Muscle of back (tissue), 11 donors: Measurements from ENCODE around the gene CAMTA1. TPM values are rescaled to one million over a fixed set of nuclear protein-coding genes. Genes with fewer than 3 reads are reported as not detected.
A peak's percentile ranks its signal among the peaks of the same experiment; 100 is the strongest.
"Not testable (repeated sequence)": the region's sequence is repeated elsewhere in the genome, so short reads cannot be mapped to it uniquely, and the experiment has no call there.

Source experiments
- DNase-seq, 3 donors: peaks; one replicate each; pipeline versions ENCODE4 v3.0.0 to v3.0.0-alpha.2; 2013
- polyA plus RNA-seq, 10 donors: library from polyadenylated mRNA; unstranded; fragments of 120-200 nt; gene quantifications; one replicate each; pipeline ENCODE4 v1.2.1, GENCODE V29; 2013; ENCODE audit not compliant: insufficient read length in 10 of 10

The CAMTA1 gene
- polyA plus RNA-seq, 10 donors: 36.4 to 49.7 (median 44.0) TPM

DNA sequence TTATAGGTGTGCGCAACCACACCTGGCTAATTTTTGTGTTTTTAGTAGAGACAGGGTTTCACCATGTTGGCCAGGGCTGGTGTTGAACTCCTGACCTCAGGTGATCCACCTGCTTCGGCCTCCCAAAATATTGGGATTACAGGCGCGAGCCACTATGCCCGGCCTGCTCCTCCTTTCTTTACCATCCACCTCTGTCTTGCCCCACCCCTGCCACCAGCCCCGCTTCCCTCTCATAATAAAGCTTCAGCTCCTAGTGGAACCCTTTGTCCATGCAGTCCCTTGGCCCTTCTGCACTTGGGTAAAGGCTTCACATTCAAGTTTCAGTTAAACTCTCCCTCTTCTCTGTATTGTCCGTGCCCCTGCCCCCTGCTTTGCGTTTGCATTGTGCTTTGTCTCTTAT is 120.1 kb downstream of the CAMTA1 start:
- DNase-seq: no peak

DNA sequence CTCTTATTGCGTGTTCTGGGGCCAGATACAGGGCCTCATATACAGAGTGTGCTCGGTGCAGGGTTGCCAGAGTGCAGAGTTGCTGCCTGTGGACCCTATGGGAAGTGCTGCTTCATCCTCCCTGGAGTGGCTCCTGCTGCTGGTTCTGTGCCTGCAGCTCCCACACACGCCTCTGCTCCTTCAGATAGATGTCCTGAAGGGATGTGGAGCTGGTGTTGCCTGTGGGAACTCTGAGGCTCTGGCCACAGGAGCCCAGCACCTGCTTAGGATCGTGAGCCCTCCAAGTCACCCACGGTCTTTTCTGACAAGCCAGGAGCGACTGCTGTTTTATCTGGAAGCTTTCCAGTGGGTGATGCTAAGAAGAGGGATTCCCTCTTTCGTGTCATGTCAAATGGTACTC is 120.5 kb downstream of the CAMTA1 start:
- DNase-seq: no peak

DNA sequence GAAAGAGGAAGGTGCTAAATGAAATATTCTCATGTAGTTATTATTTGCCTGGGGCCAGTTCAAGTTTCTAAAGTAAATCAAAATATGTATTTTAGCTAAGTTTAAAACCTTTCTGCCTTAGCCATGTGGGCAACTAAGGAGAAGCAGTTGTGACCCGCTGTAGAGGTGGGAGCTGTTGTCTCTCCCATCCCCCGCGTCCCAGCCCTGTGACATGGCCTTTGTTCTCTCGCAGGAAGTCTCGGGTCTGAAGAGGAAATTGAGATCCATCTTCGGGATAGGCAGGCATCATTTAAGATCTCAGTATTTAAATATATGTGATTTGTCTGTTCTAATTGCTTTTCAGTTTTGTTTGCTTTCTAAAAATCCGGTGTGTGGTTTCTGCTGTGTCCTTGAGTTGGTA is 121.5 kb downstream of the CAMTA1 start:
- DNase-seq: no peak

DNA sequence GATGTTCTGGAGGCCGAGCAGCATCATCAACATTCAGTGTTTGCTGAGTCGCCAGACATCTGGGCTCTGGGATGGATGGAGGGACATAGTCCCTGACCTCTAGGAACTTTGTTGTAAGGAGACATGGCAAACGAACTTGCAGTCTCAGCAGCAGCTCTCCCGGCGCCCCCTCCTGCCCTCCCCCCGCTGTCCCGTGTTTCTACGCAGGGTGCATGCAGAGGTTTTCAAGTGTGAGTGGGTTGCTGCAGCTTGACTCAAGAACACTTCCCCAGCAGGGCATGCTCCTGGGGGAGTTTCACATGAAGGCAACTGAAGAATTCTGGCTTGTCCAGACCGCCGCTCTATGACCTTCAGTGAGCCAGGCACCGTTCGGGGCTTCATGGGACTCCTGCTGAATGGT is 121.9 kb downstream of the CAMTA1 start:
- DNase-seq: no peak

DNA sequence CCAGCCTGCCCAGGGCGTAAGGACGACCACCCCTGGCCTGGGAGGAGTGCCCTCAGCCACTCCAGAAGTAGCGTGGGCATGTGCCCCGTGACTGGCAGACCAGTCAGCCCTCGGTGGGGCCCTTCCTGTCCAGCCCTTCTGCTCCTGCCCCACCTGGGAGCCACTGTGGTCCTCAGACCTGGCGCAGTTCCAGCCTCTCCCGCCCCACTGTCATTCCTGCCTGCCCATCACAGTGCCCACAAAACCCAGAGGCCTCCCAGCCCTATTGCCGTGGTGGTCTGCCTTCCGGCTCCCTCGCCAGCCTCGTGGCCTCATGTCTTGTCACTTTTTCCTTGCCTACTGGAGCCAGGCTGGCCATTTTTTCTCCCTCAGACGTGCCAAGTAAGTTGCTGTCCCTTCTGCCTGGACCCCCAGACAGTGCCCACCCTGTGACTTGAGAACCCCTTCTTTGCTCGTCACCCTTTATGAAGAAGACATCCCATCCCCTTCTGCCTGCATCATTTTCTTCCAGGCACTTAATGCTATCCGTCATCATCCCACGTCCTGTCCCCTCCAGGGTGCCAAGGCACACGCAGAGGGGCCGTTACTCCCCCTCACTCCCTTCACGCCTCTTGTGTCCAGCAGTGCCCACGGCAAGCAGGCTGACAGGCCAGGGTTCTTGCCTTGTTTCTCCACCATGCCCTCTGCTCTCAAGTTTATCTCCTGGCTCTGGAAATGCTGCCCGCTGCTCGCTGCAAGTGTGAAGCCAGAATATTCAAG is 122.6 kb downstream of the CAMTA1 start:
- no peak for DNase-seq

DNA sequence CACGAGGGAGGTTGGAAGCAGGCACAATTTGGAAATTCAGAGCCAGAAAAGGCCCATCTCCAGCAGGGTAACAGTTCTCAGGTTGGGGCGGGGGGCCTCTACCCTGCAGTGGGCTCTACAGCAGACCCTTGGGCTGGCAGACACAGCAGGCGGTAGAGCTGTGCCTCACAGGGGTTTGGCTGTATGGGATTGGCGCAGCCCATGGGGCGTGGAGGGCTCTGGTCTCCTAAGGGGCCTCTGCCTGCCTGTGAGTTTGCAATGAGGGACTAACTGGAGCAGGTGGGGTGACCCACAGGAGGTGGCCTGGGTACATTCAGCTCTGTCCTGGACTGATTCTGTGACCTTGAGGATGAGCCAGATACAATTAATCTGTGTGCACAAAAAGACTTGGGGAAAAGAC is 124.1 kb downstream of the CAMTA1 start:
- DNase-seq: no peak

DNA sequence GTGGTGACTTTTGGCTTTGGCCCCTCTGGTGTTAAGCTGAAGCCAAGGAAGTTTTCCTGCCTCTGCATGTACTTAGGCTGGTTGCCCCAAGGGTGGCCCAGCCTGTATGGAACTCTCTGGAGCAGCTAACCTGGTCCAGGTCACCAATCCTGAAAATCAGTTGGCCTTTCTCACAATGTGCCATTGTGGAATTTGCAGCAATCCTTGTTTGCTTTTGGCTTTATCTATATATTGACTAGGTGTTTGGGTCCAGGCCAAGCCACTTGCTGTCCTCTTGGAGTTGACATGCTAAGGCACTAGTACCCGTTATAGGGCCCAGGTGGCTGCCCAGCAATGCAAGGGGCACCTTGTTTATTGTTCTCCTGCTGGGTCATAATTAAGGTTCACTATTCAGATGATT is 124.6 kb downstream of the CAMTA1 start:
- DNase-seq: no peak

DNA sequence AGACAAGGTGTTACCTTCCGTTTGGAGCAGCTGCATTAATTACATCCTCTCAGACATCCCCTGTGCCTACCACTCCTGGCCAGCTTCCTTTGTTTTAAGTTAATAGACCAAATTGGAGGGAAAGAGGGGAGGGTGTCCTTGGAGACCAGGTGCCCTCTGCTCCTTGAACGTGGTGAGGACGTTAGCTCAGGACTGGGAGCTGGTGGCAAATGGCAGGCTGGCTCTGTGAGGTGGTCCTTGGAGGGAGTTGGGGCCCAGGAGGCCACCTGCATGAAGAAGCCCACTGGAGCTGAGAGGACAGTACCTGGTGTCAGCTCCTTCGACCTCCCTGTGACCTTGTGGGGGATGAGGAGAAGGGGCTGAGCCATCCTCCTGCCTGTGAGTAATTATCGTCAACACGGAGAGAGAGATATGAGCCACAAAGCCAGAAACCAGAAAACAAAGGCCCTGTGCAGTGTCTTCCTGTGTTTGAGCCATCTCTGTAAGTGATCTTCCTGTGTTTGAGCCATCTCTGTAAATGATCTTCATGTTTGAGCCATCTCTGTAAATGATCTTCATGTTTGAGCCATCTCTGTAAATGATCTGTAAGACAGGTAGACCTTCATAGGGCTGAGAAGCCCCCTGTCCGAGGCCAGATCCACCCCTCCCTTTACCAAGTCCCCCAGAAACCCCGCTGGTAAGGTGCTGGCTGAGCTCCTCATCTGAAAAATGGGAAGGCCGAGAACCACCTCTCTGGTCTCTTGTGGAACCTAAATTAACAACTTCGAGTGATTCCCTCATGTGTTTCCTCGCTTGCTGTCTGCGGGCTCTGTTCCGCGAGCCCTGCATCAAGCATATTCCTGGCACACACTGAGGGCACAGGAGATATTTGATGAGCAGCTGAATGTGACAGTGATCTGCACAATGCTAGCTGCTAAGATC is 126.0 kb downstream of the CAMTA1 start:
- DNase-seq: no peak

DNA sequence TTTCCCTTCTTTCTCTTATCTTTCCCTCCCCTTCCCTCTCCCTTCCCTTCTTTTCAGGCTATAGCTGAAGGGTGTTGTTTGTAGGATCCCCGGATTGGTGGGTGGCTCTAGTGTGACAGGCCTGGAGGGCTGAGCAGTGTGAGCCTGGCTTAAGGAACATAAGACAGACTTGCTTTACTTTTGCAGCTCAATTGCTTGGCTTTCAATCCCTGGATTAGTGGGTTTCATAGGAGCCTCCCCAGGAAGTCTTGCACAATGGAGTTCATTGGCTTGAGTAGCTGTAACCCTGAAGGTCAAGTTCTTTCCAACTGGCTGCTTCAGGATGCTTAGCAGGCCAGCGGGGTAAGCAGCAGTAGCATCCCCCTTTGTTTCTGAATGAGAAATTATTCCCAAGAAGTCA is 126.7 kb downstream of the CAMTA1 start:
- DNase-seq: no peak

DNA sequence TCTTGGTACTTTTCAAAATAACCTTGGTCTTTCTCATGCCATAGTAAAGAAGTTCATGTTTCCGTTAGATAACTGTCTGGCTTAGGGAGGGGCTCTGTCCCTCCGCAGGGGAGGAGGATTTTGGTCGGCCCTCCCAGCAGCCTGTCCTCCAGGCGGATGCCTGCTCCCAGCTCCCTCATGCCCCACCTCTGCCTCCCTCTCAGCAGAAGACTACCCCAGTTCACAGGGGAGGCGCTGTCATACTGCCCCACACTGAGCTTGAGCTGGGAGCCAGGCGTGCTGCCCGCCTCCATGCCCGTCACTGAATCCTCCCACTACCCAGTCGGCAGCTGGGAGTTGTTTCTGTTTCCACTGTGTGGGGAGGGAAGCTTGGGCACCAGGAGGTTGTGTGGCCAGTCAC is 127.3 kb downstream of the CAMTA1 start:
- no peak for DNase-seq

DNA sequence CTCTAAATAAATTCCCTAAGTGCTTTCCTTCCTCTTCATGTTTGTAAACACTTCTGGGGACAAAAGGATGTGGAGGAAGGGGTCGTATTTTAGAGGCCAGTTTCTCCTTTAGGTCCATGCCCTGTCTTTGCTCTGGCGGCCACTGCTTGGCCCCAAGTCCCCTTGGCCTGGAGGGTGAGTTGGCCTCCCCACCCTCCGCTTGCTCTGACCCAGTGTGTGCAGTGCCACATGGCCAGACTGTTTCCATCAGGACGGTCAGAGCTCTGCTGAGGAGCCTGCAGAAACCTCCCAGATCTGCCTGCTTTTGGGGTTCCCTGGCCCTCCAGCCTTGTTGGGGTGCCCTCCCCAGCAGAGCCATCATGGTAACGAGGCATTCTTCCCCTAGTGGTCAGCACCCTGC is 127.8 kb downstream of the CAMTA1 start:
- DNase-seq: no peak

DNA sequence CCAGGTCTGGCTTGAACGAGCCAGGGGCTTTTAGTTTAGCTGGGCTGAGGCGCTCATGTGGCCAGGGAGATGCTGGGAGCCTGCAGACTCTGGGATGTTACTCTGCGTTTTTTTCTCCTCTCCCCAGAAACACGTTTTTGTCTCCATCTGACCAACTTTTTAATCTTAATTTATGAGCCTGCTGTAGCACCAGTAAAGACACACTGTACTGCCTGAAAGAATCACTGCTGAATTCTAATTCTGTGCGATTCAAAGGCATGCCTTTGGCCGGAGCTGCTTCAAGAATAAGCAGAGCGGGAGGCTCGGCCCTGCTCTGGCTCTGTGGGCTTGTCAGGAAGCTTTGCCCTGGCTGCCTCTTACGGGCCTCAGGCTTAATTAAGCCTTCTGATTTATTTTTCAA is 129.5 kb downstream of the CAMTA1 start:
- DNase-seq: no peak

DNA sequence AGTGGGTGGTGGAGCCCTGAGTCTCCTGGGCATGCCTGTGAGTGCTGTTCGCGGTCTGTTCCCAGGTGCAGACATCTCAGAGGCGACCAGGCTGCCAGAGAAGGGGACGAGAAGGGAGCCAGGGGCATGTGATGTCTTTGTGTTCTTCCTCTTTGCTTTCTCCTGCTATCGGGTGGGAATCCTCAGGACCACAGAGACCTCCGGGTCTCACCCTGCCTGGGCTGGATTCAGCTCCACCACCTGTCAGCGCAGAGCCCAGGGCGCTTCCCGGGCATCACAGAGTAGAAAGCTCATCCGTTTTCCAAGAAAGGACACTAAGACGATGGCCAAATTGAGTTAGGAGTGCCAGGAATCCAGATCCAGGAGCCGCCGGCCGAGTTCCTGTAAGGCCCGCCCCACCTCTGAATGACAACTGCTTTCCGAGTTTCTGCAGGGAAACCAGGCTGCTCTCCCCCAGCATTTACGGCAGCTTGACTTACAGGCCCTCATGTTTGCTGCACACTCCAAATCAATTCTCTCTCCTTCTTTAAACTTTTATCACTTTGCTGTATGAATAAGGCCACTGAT is 130.8 kb downstream of the CAMTA1 start:
- no peak for DNase-seq

DNA sequence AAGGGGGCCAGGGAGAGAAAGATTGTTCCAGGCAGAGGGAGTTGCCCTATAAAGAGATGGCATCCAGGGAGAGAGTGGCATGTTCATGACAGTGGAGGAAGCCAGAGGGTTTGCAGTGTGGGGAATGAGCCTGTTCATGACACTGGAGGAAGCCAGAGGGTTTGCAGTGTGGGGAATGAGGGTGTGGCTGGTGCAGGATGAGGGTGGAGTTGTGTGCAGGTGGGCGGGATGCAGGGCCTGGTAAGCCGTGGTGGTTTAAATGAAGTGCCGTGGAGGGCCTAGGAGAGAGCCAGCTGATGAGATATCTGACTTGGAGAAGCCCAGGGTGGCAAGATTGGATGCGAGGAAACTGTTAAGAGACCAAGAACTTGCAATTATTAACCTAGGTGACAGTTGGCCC is 131.8 kb downstream of the CAMTA1 start:
- no peak for DNase-seq

DNA sequence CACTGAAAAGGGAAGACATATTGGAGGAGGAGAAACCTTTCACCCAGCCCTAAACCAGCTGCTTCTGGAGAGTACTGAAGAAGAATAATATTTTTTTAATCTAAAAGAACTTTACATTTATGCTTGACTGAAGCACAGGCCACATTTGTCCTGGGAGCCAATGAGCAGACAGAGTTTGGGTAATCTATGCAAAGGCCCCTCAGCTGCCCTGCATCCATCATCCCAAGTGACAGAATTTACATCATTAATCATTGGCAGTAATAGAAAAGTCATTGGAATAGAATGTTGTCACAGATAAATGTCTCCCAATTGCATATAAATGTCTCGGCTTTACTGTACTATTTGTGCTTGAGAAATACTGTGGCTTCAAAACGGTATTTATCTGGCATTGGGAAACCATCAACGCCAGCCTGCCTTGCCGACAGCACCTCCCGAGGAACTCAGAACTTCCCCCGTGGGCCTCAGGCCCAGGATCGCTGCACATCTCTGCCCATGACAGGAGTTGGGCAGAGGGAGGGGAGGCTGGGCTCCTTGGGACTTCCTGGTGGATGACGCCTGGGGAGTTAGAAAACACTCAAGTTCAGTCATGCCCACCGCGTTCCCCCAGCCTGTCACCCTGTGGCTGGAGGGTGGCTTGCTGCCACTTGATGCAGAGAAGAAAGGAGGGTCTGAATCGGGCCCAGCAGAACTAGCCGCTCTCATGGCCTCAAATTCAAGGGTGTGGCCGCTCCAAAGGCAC is 133.1 kb downstream of the CAMTA1 start:
- peak; percentile 34 to 59 (median 40) for DNase-seq

DNA sequence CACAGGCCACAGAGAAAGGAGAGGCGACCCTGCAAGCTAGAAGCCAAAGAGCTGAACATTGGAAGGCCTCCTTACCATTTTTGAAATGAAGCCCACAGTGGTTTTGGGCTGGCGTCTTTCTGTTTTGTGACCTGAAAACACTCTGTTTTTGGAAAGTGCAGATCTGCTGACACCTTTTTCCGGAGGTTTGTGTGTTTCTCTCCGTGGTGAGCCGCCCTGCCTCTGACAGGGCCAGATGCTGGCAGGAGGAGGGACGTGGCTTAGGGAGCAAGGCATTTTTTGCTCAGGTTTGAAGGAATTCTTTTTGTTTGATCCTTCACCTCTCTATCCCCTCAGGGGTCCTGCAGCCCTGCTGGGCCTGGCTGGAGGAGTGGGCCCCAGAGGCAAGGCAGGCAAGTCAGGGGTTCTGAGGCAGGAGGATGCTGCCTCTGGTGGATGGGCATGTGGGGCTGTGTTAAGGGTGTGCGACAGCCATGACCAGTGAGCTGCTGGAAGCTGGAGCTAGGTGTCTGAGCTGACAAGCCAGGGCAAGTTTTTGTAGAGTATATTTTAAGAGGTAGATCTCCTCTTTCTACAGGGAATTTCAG is 133.8 kb downstream of the CAMTA1 start:
- no peak for DNase-seq

DNA sequence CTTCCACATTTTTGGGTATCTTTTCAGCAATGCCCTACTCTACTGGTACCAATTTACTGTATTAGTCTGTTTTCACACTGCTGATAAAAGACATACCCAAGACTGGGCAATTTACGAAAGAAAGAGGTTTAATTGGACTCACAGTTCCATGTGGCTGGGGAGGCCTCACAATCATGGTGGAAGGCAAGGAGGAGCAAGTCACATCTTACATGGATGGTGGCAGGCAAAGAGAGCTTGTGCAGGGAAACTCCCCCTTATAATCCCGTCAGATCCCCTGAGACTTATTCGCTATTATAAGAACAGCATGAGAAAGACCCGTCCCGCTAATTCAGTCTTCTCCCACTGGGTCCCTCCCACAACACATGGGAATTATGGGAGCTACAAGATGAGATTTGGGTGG is 136.3 kb downstream of the CAMTA1 start:
- DNase-seq: not testable (repeated sequence)

DNA sequence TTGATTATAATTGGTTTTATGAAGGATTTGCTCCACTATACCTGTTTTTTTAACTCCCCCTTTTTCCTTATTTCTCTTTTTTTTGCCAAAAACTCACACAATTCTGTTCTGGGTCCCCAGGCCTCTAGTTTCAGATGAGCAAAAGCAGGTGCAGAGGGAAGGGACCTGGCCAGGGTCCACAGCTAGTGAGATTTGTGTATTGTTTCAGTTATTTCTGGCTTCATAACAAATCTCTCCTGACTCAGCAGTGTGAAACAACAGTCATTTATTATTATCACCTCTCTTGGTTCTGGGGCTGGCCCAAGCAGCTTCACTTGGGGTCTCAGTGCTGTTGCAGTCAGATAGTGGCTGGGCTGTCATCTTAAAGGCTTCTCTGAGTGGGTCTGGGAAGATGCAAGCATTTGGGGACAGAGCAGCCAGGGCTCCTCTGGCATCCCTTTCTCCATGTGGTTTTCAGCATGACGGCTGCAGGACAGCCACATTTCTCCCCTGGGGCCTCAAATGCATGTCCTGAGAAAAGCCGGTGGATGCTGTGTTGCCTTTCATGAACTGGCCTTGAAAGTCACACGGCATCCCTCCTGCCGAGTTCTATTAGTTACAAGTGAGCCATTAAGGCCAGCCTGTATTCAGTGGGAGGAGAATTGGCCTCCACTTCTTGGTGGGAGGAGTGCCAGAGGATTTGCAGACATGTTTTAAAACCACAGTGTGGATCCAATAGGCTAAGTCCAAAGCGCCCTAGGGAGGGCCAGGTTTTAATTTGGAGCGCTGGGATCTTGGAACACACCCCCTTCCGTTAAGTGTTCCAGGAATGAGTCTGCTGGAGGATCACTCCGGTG is 137.1 kb downstream of the CAMTA1 start:
- DNase-seq: peak; percentile 78 to 94 (median 90)

DNA sequence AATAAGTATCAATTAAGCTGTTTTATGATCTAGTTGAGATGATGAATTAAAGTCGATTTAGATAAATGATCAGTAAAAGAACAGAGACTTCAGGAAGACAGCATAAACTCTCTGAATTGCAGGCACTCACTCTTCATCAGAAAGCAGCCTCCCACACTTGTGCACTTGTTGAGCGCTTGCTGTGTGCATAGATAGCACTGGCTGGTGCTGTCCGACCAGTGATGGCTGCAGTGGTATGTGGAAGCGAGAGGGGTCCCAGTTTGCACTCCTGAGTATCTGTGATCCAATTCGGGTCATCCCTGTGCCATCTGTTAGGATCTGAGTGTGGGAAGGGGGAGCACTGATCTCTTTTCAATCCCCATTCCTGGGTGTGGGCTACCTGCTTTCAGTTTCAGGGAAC is 137.8 kb downstream of the CAMTA1 start:
- no peak for DNase-seq

DNA sequence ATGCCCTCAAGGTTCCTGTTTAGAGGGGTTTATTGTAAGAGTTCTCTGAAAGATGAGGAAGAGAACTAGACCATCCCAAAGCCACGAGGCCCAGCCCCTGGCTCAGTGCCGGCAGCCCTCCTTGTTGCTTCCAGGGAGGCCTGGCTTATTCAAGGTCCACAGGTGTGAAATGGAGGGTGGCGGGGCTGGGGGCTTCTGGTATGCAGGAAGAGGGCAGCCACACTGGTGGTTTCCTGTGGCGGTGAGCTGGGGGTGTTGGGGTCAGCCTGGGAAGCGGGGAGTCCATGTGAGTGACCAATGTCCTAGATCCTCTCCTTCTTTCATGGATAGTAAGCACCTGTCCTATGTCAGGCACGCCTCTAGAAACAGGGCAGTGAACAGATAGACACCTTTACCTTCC is 138.2 kb downstream of the CAMTA1 start:
- DNase-seq: no peak
